Hepatocyte (in vitro differentiated cells): Measurements from ENCODE around the gene CCL18. TPM values are rescaled to one million over a fixed set of nuclear protein-coding genes. Genes with fewer than 3 reads are reported as not detected.
"Not testable (repeated sequence)": the region's sequence is repeated elsewhere in the genome, so short reads cannot be mapped to it uniquely, and the experiment has no call there.

Experiments used
- DNase-seq: peaks from one replicate; pipeline ENCODE4 v3.0.0-alpha.2; 2016; ENCODE audit warnings: low spot score
- H2AFZ ChIP-seq: fragments of 200-600 bp; sonication (generic); 2 replicates; pipeline ENCODE4 v1.6.0; 2016; ENCODE audit warnings: antibody characterized with exemption, mild to moderate bottlenecking
- H3K27ac ChIP-seq: fragments of 200-600 bp; sonication (generic); 2 replicates; pipeline ENCODE4 v1.5.1; 2016; ENCODE audit warnings: mild to moderate bottlenecking
- H3K27me3 ChIP-seq: fragments of 200-600 bp; sonication (generic); 2 replicates; pipeline ENCODE4 v1.6.1; 2016
- H3K36me3 ChIP-seq: fragments of 200-600 bp; sonication (generic); replicated peaks from 2 replicates; pipeline ENCODE4 v1.5.1; 2016; ENCODE audit warnings: low read depth; ENCODE audit not compliant: insufficient read depth
- H3K4me1 ChIP-seq: fragments of 200-600 bp; sonication (generic); 2 replicates; pipeline ENCODE4 v1.5.1; 2016; ENCODE audit warnings: mild to moderate bottlenecking, moderate library complexity; ENCODE audit not compliant: insufficient read depth
- H3K4me2 ChIP-seq: fragments of 200-600 bp; sonication (generic); 2 replicates; pipeline ENCODE4 v1.6.0; 2016
- H3K4me3 ChIP-seq: fragments of 200-600 bp; sonication (generic); 2 replicates; pipeline ENCODE4 v1.5.1; 2016; ENCODE audit warnings: mild to moderate bottlenecking
- H3K79me2 ChIP-seq: fragments of 200-600 bp; sonication (generic); 2 replicates; pipeline ENCODE4 v1.6.0; 2017; ENCODE audit warnings: mild to moderate bottlenecking
- H3K9me2 ChIP-seq: fragments of 200-600 bp; sonication (generic); replicated peaks from 2 replicates; pipeline ENCODE4 v1.6.0; 2017; ENCODE audit warnings: mild to moderate bottlenecking; ENCODE audit not compliant: insufficient read depth
- H3K9me3 ChIP-seq: fragments of 200-600 bp; sonication (generic); 2 replicates; pipeline ENCODE4 v1.5.1; 2016; ENCODE audit warnings: low read depth, mild to moderate bottlenecking
- H4K20me1 ChIP-seq: fragments of 200-600 bp; sonication (generic); 2 replicates; pipeline ENCODE4 v1.6.0; 2016; ENCODE audit warnings: mild to moderate bottlenecking; ENCODE audit not compliant: insufficient read depth, poor library complexity, severe bottlenecking
- CTCF ChIP-seq: fragments of 200-600 bp; sonication (generic); IDR thresholded peaks from 2 replicates; pipeline ENCODE4 v1.5.1; 2016; ENCODE audit warnings: antibody characterized with exemption, mild to moderate bottlenecking; ENCODE audit not compliant: poor library complexity
- EZH2 ChIP-seq: fragments of 200-600 bp; sonication (generic); IDR thresholded peaks from 2 replicates; pipeline ENCODE4 v1.6.1; 2016; ENCODE audit warnings: antibody characterized with exemption, mild to moderate bottlenecking, borderline replicate concordance
- EZH2phosphoT487 ChIP-seq: fragments of 200-600 bp; sonication (generic); IDR thresholded peaks from one replicate; pipeline ENCODE4 v1.6.1; 2018; ENCODE audit warnings: antibody characterized with exemption, mild to moderate bottlenecking, low read depth, moderate library complexity; ENCODE audit not compliant: unreplicated experiment, severe bottlenecking
- WGBS: methylation state at CpG from one replicate; pipeline ENCODE4 v1.1.6; 2016; ENCODE audit warnings: low lambda C conversion rate; ENCODE audit errors: missing lambda C conversion rate; 5-methylcytosine and 5-hydroxymethylcytosine counted together
- polyA plus RNA-seq: library from polyadenylated mRNA; unstranded; fragments of >200 nt; fragmentation: Nextera tagmentation; extraction: Ambion mirVana; gene quantifications from 2 replicates; pipeline ENCODE4 v1.2.1, GENCODE V29; 2016
- total RNA-seq: library from RNA; depleted of rRNA; stranded (reverse); fragments of >200 nt; gene quantifications from 2 replicates; pipeline ENCODE4 v1.2.3, GENCODE V29; 2014

Gene CCL18
- total and polyA plus RNA-seq, 2 experiments from 2014 or later: 3.6 to 10.2 TPM

- H3K27ac ChIP-seq, DNase-seq: not testable (repeated sequence)
Measured at GRCh38 chr17:36103401-36103975, 39.4 kb downstream of the CCL18 start, which contains the start of gene CCL4. Gene CCL4, plus strand, starts transcription at chr17:36103827. Its CDS starts 79 bp downstream, at chr17:36103906.

GRCh38 chr17:36104246-36104645, 40.2 kb downstream of the CCL18 start:
- H3K79me2 ChIP-seq, H3K27ac ChIP-seq, H3K4me3 ChIP-seq, H3K9me3 ChIP-seq, H3K4me2 ChIP-seq, H3K9me2 ChIP-seq, H3K4me1 ChIP-seq, DNase-seq, H4K20me1 ChIP-seq, H3K36me3 ChIP-seq, H3K27me3 ChIP-seq, H2AFZ ChIP-seq: not testable (repeated sequence)
- WGBS: 82% methylated on average over 7 of the region's 7 CpGs

More at GRCh38 chr17:36103401-36103975, 39.4 kb downstream of the CCL18 start, which contains the start of gene CCL4:
- not testable (repeated sequence) for H2AFZ ChIP-seq, H3K79me2 ChIP-seq, H3K9me3 ChIP-seq, H3K36me3 ChIP-seq, H3K9me2 ChIP-seq, H3K4me1 ChIP-seq, H3K4me2 ChIP-seq, H3K4me3 ChIP-seq, H3K27me3 ChIP-seq, H4K20me1 ChIP-seq
- 89% methylated on average over 6 of the region's 6 CpGs for WGBS

GRCh38 chr17:36104701-36105181, 40.7 kb downstream of the CCL18 start:
- Histone ChIP-seq H3K27ac (no peak overlapping the region), H3K9me2 (no peaks in the 10 kb centered on the region), H2AFZ (no peak overlapping the region), H3K36me3 (no peaks in the 10 kb centered on the region), H3K79me2 (no peaks in the 10 kb centered on the region), H3K4me3 (no peak overlapping the region), H3K4me1 (no peaks in the 10 kb centered on the region), H4K20me1 (no peaks in the 10 kb centered on the region), H3K9me3 (no peaks in the 10 kb centered on the region), H3K27me3 (no peaks in the 10 kb centered on the region), H3K4me2 (no peak overlapping the region)
- DNase-seq: no peak
- 84% methylated on average over 4 of the region's 4 CpGs for WGBS
- TF ChIP-seq CTCF (no peak), EZH2phosphoT487 (no peak)

GRCh38 chr17:36105781-36106492, 41.9 kb downstream of the CCL18 start:
- no peaks in the 10 kb centered on the region for H3K36me3 ChIP-seq
- no peak overlapping the region for H3K4me2 ChIP-seq
- TF ChIP-seq EZH2 (no peak), EZH2phosphoT487 (no peak), CTCF (no peak)
- H3K79me2 ChIP-seq: no peaks in the 10 kb centered on the region
- H3K9me3 ChIP-seq: no peaks in the 10 kb centered on the region
- H2AFZ ChIP-seq: no peak overlapping the region
- H3K4me1 ChIP-seq: no peaks in the 10 kb centered on the region
- 87% methylated on average over 5 of the region's 5 CpGs for WGBS
- no peak for DNase-seq
- no peaks in the 10 kb centered on the region for H3K9me2 ChIP-seq
- H3K4me3 ChIP-seq: no peak overlapping the region
- no peaks in the 10 kb centered on the region for H4K20me1 ChIP-seq
- H3K27ac ChIP-seq: no peak overlapping the region
- H3K27me3 ChIP-seq: no peaks in the 10 kb centered on the region
